BLaER1 treated with 17β-estradiol and CSF1 and Interleukin-3, amounts not matched to agents 10 nM and 100 nM (cell line): ENCODE data around the gene ACE.

Experiments used
- H3K27ac ChIP-seq, 11 experiments: shearing (Covaris generic); formaldehyde crosslinking; 2 replicates each; pipeline ENCODE4 v1.8.1; 2022
- H3K27me3 ChIP-seq, 11 experiments: shearing (Covaris generic); formaldehyde crosslinking; 2 replicates each; pipeline ENCODE4 v1.8.1; 2022
- H3K36me3 ChIP-seq, 11 experiments: shearing (Covaris generic); formaldehyde crosslinking; 2 replicates each; pipeline ENCODE4 v1.8.1; 2022
- H3K4me1 ChIP-seq, 10 experiments: shearing (Covaris generic); formaldehyde crosslinking; 2 replicates each; pipeline ENCODE4 v1.8.1; 2022
- H3K4me2 ChIP-seq, 11 experiments: shearing (Covaris generic); formaldehyde crosslinking; 2 replicates each; pipeline ENCODE4 v1.8.1; 2022
- H3K4me3 ChIP-seq, 10 experiments: shearing (Covaris generic); formaldehyde crosslinking; 2 replicates each; pipeline ENCODE4 v1.8.1; 2022
- H3K9ac ChIP-seq, 11 experiments: shearing (Covaris generic); formaldehyde crosslinking; 2 replicates each; pipeline ENCODE4 v1.8.1; 2022
- H3K9me3 ChIP-seq, 11 experiments: shearing (Covaris generic); formaldehyde crosslinking; replicated peaks in 1 of 11; 2 replicates each; pipeline ENCODE4 v1.8.1; 2022
- H4K20me1 ChIP-seq, 11 experiments: shearing (Covaris generic); formaldehyde crosslinking; 2 replicates each; pipeline ENCODE4 v1.8.1; 2022
- Cebpa-rat ChIP-seq, 11 experiments: shearing (Covaris generic); IDR thresholded peaks; 2 replicates each; pipeline ENCODE4 v1.8.1; 2022

The ACE gene

DNA sequence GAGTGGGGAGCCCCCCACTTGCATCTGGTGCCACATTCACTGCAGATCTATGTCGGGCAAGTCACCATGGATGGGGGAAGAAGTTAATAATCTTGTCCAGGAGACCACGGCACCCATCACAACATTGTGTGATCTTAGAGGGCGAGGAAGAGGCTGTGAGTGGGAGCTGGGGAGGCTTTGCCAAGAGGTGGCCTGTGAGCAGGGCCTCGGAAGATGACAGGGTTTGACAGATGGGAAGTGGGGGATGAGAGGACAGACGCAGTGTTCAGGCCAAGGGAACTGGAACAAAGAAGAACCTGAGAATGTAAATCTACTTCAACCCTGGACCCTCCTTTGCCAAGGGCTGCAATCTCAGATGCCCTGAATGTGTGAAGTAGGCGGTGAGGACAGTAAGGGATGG is 12.4 kb downstream of the ACE start:
- Histone ChIP-seq H3K36me3 (peaks cover 0 to 96% (median 0%) of the 10 kb centered on the region in 11 experiments; a peak in 4 of 22 replicates), H3K4me2 (no peak overlapping the region), H3K27me3 (no peaks in the 10 kb centered on the region), H4K20me1 (peaks cover 0 to 11% (median 0%) of the 10 kb centered on the region in 11 experiments; a peak in 1 of 22 replicates), H3K9ac (no peak overlapping the region), H3K27ac (no peak overlapping the region), H3K9me3 (no peaks in the 10 kb centered on the region), H3K4me1 (no peaks in the 10 kb centered on the region; a peak in 1 of 20 replicates), H3K4me3 (no peak overlapping the region)
- no peak for TF ChIP-seq Cebpa-rat (IDR thresholded peaks at IDR 0.05)

DNA sequence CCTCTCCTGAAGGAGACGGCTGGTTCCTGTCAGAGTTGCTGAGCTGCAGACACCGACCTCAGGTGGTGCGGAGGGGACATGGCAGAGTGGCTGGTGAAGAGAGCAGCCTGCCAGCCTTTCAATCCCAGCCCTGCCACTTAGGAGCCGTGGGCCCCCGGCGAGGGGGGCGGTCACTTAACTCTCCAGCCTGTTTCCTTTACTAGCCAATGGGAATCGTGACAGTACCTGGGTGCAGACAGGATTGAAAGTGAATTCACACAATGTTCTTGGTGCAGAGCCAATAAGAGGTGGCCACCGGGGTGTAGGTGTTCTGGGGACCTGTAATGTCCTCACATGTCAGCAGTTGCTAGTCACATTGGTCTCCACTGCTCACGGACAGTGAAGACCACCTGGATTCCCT is 13.5 kb downstream of the ACE start:
- H3K9ac ChIP-seq, result no peak overlapping the region
- H3K4me2 ChIP-seq, result no peak overlapping the region
- no peak overlapping the region for H3K4me3 ChIP-seq
- peaks cover 0 to 11% (median 0%) of the 10 kb centered on the region in 11 experiments; a peak in 1 of 22 replicates for H4K20me1 ChIP-seq
- TF ChIP-seq Cebpa-rat (IDR thresholded peaks at IDR 0.05), result no peak
- H3K4me1 ChIP-seq, result no peaks in the 10 kb centered on the region; a peak in 1 of 20 replicates
- H3K9me3 ChIP-seq, result no peaks in the 10 kb centered on the region
- H3K27ac ChIP-seq, result no peak overlapping the region
- no peaks in the 10 kb centered on the region for H3K27me3 ChIP-seq
- peaks cover 0 to 96% (median 0%) of the 10 kb centered on the region in 11 experiments; a peak in 4 of 22 replicates for H3K36me3 ChIP-seq

DNA sequence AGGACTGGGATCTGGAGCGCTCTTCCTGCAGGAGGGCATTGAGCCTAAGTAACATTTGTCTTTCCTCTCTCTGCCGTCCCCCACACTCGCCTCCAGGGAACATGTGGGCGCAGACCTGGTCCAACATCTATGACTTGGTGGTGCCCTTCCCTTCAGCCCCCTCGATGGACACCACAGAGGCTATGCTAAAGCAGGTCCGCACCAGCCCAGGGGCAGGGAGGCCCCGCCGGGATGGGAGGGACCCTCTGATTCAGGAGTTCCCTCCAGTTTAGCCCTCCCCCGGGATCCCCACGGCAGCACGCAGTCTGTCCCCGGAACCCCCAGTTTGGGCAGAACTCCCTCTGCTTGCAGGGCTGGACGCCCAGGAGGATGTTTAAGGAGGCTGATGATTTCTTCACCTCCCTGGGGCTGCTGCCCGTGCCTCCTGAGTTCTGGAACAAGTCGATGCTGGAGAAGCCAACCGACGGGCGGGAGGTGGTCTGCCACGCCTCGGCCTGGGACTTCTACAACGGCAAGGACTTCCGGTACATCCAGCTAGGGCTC is 14.1 kb downstream of the ACE start:
- Histone ChIP-seq H3K4me2 (no peak overlapping the region), H4K20me1 (peaks cover 0 to 11% (median 0%) of the 10 kb centered on the region in 11 experiments; a peak in 1 of 22 replicates), H3K4me1 (no peaks in the 10 kb centered on the region; a peak in 1 of 20 replicates), H3K27ac (no peak overlapping the region), H3K4me3 (no peak overlapping the region), H3K27me3 (no peaks in the 10 kb centered on the region), H3K9ac (no peak overlapping the region), H3K9me3 (no peaks in the 10 kb centered on the region), H3K36me3 (peaks cover 0 to 97% (median 0%) of the 10 kb centered on the region in 11 experiments; a peak in 4 of 22 replicates)
- no peak for TF ChIP-seq Cebpa-rat (IDR thresholded peaks at IDR 0.05)

DNA sequence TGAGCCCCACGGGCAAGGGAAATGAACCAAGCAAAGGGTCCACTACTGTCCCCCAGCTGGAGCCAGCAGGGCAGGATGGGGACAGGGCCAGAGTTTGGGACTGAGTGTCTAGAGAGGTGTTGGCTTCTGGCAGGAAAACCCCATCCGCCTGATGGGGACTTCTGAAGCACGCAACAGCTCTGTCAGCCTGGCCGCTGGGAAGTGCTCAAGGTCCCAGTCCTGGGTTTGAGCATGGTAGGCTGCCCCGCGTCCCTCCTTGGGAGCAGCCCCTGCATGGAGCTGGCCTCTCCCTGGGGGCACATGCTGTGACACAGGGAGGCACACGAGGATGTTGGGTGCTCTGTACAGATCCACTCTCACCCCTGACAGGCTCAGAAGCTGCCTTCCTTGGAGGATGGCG is 14.6 kb downstream of the ACE start:
- no peak for TF ChIP-seq Cebpa-rat (IDR thresholded peaks at IDR 0.05)
- H3K27me3 ChIP-seq, result no peaks in the 10 kb centered on the region
- peaks cover 0 to 97% (median 0%) of the 10 kb centered on the region in 11 experiments; a peak in 4 of 22 replicates for H3K36me3 ChIP-seq
- H3K4me2 ChIP-seq, result no peak overlapping the region
- peaks cover 0 to 11% (median 0%) of the 10 kb centered on the region in 11 experiments; a peak in 1 of 22 replicates for H4K20me1 ChIP-seq
- H3K9ac ChIP-seq, result no peak overlapping the region
- no peak overlapping the region for H3K27ac ChIP-seq
- H3K9me3 ChIP-seq, result no peaks in the 10 kb centered on the region
- H3K4me1 ChIP-seq, result no peaks in the 10 kb centered on the region; a peak in 1 of 20 replicates
- no peak overlapping the region for H3K4me3 ChIP-seq

DNA sequence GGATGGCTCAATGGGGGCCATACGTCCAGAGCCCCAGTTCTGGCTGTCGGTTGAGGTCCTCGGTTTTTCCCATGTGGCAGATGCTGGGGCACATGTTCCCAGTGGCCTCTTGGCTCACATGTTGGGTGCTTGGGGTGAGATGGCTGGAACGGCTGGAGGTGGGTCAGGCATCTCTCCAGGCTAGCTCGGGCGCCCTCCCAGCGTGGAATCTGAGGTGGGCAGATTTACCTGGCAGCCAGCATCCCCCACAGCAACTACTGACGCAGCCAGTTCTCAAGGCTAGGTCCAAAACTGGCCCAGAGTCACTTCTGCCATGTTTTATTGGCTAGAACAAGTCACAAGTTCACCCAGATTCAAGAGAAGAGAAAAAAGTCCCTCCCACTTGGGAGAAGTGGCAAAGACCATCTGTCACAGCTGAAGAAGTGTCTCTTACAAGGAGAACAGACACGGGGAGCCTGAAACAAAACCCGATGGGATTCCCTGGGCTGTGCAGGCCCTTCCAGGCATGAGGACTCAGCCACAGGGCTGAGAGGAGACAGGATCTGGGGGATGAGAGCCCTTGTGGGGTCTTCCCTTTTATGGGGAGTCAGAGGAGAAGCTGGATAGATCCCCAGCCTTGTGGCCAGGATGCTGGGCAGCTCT is 15.2 kb downstream of the ACE start:
- Histone ChIP-seq H3K27ac (no peak overlapping the region), H3K27me3 (no peaks in the 10 kb centered on the region), H3K36me3 (peaks cover 0 to 97% (median 0%) of the 10 kb centered on the region in 11 experiments; a peak in 4 of 22 replicates), H3K4me2 (no peak overlapping the region), H3K9me3 (no peaks in the 10 kb centered on the region), H4K20me1 (peaks cover 0 to 11% (median 0%) of the 10 kb centered on the region in 11 experiments; a peak in 1 of 22 replicates), H3K4me3 (no peak overlapping the region), H3K9ac (no peak overlapping the region), H3K4me1 (no peaks in the 10 kb centered on the region)
- TF ChIP-seq Cebpa-rat (IDR thresholded peaks at IDR 0.05), result no peak

DNA sequence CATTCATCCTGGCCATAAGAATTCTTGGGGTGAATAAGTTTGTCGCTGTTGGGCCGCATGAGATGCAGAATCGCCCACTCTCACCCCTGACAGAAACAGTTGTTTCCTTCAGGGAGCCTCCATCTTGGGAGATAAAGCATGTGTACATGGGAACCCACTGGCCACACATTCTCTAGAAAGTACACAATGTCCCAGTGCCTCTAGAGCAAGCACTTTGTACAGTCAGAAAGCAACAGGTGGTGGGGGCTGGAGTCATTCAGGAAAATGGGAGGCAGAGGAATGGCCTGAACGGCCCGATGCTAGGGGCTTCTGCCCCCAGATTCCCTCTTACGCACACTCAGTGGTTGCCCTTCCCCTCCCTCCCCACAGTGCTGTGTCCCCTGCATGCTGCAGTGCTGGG is 16.1 kb downstream of the ACE start:
- Histone ChIP-seq H3K4me3 (no peak overlapping the region), H3K4me2 (no peak overlapping the region), H3K9ac (no peak overlapping the region), H4K20me1 (peaks cover 0 to 11% (median 0%) of the 10 kb centered on the region in 11 experiments; a peak in 1 of 22 replicates), H3K4me1 (no peaks in the 10 kb centered on the region), H3K36me3 (peaks cover 0 to 93% (median 0%) of the 10 kb centered on the region in 11 experiments; a peak in 4 of 22 replicates), H3K27ac (no peak overlapping the region), H3K27me3 (no peaks in the 10 kb centered on the region), H3K9me3 (no peaks in the 10 kb centered on the region)
- TF ChIP-seq Cebpa-rat (IDR thresholded peaks at IDR 0.05), result no peak

DNA sequence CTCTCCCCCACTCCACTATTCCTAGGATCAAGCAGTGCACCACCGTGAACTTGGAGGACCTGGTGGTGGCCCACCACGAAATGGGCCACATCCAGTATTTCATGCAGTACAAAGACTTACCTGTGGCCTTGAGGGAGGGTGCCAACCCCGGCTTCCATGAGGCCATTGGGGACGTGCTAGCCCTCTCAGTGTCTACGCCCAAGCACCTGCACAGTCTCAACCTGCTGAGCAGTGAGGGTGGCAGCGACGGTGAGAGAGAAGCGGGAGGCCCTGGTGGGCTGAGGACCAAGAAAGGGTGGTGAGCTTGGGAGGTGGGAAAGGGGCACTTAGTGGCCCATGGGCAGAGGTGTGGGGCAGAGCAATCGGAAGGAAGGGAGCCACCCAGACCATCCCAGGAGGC is 16.6 kb downstream of the ACE start:
- Histone ChIP-seq H3K9me3 (no peaks in the 10 kb centered on the region), H3K4me1 (peaks cover 0 to under 1% (median 0%) of the 10 kb centered on the region in 10 experiments; a peak in 1 of 20 replicates), H3K36me3 (peaks cover 0 to 90% (median 0%) of the 10 kb centered on the region in 11 experiments; a peak in 4 of 22 replicates), H3K4me2 (no peak overlapping the region), H4K20me1 (peaks cover 0 to 11% (median 0%) of the 10 kb centered on the region in 11 experiments; a peak in 1 of 22 replicates), H3K27me3 (no peaks in the 10 kb centered on the region), H3K27ac (no peak overlapping the region), H3K9ac (no peak overlapping the region), H3K4me3 (no peak overlapping the region)
- TF ChIP-seq Cebpa-rat (IDR thresholded peaks at IDR 0.05), result no peak

DNA sequence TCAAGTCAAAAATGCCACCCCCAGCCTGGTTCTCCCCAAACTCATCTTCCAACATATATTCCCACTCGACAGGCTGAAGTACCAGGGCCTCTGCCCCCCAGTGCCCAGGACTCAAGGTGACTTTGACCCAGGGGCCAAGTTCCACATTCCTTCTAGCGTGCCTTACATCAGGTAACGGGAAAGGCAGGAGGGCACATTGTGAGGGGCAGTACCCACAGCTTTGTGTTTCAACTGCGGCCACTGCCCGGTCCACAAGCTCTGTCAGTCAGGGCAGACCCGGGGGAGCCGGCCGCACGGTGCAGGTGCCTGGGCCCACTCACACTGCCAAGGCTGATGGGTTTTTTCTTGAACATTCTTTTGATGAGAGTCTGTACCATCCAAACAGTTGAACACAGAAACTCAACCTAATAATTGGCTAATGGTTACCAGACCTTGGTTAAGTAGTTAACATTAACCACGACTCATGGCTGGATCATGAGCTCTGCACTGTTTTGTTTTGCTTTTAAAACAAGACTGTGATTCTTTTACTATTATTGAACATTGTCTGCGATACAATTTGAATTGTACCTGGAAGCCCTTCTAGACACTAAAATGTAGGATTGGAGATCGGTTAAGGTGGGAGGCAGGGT is 17.6 kb downstream of the ACE start:
- H3K27me3 ChIP-seq, result no peaks in the 10 kb centered on the region
- no peaks in the 10 kb centered on the region for H3K9me3 ChIP-seq
- no peak overlapping the region for H3K27ac ChIP-seq

DNA sequence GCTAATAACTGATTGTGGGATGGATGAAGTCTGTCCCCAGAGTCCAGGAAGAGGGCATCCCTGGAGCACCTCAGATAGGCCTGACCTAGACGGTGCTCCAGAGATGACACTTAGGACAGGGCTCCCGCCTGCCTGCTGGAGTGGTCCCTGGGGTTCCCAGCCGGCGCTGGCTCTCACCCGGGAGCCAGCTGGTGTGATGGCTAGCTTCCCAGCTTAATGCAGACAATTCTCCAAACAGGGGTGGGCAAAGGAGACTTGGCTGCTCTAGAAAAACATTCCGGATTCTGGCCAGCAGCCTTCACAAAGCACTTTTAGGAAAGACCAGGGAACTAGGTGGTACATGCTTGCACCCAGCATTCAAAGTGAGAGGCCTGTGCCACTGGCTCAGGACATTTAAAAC is 18.6 kb downstream of the ACE start:
- Histone ChIP-seq H3K9ac (no peak overlapping the region), H3K4me1 (peaks cover 0 to 19% (median 0%) of the 10 kb centered on the region in 10 experiments; a peak in 4 of 20 replicates), H3K27ac (no peak overlapping the region), H3K36me3 (peaks cover 0 to 69% (median 0%) of the 10 kb centered on the region in 11 experiments; a peak in 4 of 22 replicates), H3K4me3 (no peak overlapping the region), H4K20me1 (peaks cover 0 to 11% (median 0%) of the 10 kb centered on the region in 11 experiments; a peak in 1 of 22 replicates), H3K27me3 (no peaks in the 10 kb centered on the region), H3K4me2 (no peak overlapping the region), H3K9me3 (no peaks in the 10 kb centered on the region)
- no peak for TF ChIP-seq Cebpa-rat (IDR thresholded peaks at IDR 0.05)

More for the DNA sequence above, 17.6 kb downstream of the ACE start:
- Histone ChIP-seq H3K9ac (no peak overlapping the region), H4K20me1 (peaks cover 0 to 11% (median 0%) of the 10 kb centered on the region in 11 experiments; a peak in 1 of 22 replicates), H3K36me3 (peaks cover 0 to 80% (median 0%) of the 10 kb centered on the region in 11 experiments; a peak in 4 of 22 replicates), H3K4me3 (no peak overlapping the region), H3K4me1 (peaks cover 0 to 11% (median 0%) of the 10 kb centered on the region in 10 experiments; a peak in 2 of 20 replicates), H3K4me2 (no peak overlapping the region)
- TF ChIP-seq Cebpa-rat (IDR thresholded peaks at IDR 0.05), result no peak
